Upper lobe of left lung (tissue), 6 donors: ENCODE data around the gene CYP19A1. TPM values are rescaled to one million over a fixed set of nuclear protein-coding genes. Genes with fewer than 3 reads are reported as not detected.

Experiments used
- ATAC-seq, 2 donors: fragments of 200-7000 bp; cut with Tn5 transposase; one replicate each; pipeline ENCODE4 v1.9.1; 2022; ENCODE audit warnings: mild to moderate bottlenecking in 2 of 2, moderate library complexity in 2 of 2; ENCODE audit not compliant: low FRiP score in 2 of 2
- DNase-seq, 2 donors: peaks; one replicate each; pipeline ENCODE4 v3.0.0-alpha.2; 2019 to 2020
- H3K27ac ChIP-seq, 4 donors: fragments of 200-600 bp; sonication (generic); one replicate each; pipeline ENCODE4 v1.5.1; 2016 to 2019
- H3K27me3 ChIP-seq, 4 donors: fragments of 200-600 bp; sonication (generic); one replicate each; pipeline ENCODE4 v1.5.1; 2017 to 2019
- H3K36me3 ChIP-seq, 4 donors: fragments of 200-600 bp; sonication (generic); one replicate each; pipeline ENCODE4 v1.5.1; 2016 to 2019
- H3K4me1 ChIP-seq, 4 donors: fragments of 200-600 bp; sonication (generic); one replicate each; pipeline ENCODE4 v1.5.1; 2018 to 2019
- H3K4me3 ChIP-seq, 4 donors: fragments of 200-600 bp; sonication (generic); one replicate each; pipeline ENCODE4 v1.5.1; 2017 to 2019; ENCODE audit warnings: mild to moderate bottlenecking in 2 of 4, moderate library complexity in 1 of 4
- H3K9me3 ChIP-seq, 4 donors: fragments of 200-600 bp; sonication (generic); one replicate each; pipeline ENCODE4 v1.5.1; 2018 to 2019
- CTCF ChIP-seq, 6 experiments: fragments of 450-650 bp in 4 of 6; fragments of 200-600 bp in 2 of 6; sonication (generic) in 2 of 6; IDR thresholded peaks; one replicate each; pipeline ENCODE4 v1.5.1; 2016 to 2019; ENCODE audit warnings: antibody characterized with exemption in 6 of 6
- EP300 ChIP-seq, 4 donors: sonication (generic); formaldehyde crosslinking; IDR thresholded peaks; one replicate each; pipeline ENCODE4 v1.5.1; 2017; ENCODE audit warnings: antibody characterized with exemption in 4 of 4, control low read depth in 2 of 4
- POLR2A ChIP-seq, 4 donors: fragments of 450-650 bp; IDR thresholded peaks; one replicate each; pipeline ENCODE4 v1.5.1; 2016 to 2017; ENCODE audit warnings: antibody characterized with exemption in 4 of 4, mild to moderate bottlenecking in 2 of 4
- POLR2AphosphoS5 ChIP-seq, 2 donors: sonication (generic); formaldehyde crosslinking; IDR thresholded peaks; one replicate each; pipeline ENCODE4 v1.5.1; 2017; ENCODE audit warnings: antibody characterized with exemption in 2 of 2
- WGBS, 2 donors: methylation state at CpG; one replicate each; pipeline ENCODE4 v1.1.5; 2017 to 2018; 5-methylcytosine and 5-hydroxymethylcytosine counted together
- total RNA-seq, 6 donors: library from RNA; depleted of rRNA in 4 of 6; stranded (reverse); fragments of >200 nt in 4 of 6; gene quantifications; one replicate each; pipeline versions ENCODE4 v1.1.0 to v1.2.1, GENCODE V29; 2016 to 2021
- donor health status: DM: no; HTN: no; CAD: no; lungs with moderate emphysema.
- donor health status: DM: no; HTN: yes; CAD: no; lungs with severe emphysema.

The CYP19A1 gene
- total RNA-seq, 6 donors from 2014 or later: 0.52 to 8.4 (median 1.0) TPM; not detected in 2

- 43 to 56% methylated on average over 3 of the region's 3 CpGs for WGBS, 2 donors
- Histone ChIP-seq H3K4me3 (no peak overlapping the region), H3K4me1 (peaks cover 5 to 8% (median 6%) of the 10 kb centered on the region in 4 donors), H3K9me3 (no peaks in the 10 kb centered on the region), H3K27me3 (no peaks in the 10 kb centered on the region), H3K36me3 (no peaks in the 10 kb centered on the region), H3K27ac (no peak overlapping the region)
- TF ChIP-seq POLR2AphosphoS5 (IDR thresholded peaks at IDR 0.05) (no peak), CTCF (IDR thresholded peaks at IDR 0.05) (no peak), EP300 (IDR thresholded peaks at IDR 0.05) (no peak), POLR2A (IDR thresholded peaks at IDR 0.05) (no peak)
- DNase-seq: no peak
- ATAC-seq: no peak
These were observed 142.9 kb downstream of the CYP19A1 start for GRCh38 chr15:51195459-51195858.

DNA sequence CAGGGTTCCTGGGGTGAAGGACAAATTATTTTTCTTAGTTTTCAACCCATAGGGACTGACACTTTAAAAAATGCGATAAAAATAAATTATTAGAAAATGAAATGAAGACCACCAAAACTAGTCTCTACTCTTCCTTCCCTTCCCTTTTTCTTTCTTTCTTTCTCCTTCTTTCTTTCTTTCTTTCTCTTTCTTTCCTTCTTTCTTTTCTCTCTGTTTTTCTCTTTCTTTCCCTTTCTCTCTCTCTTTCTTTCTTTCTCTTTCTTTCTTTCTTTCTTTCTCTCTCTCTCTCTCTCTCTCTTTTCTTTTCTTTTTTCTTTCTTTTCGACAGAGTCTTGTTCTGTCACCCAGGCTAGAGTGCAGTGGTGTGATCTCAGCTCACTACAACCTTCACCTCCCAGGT is 144.4 kb downstream of the CYP19A1 start:
- peaks cover 5 to 13% (median 8%) of the 10 kb centered on the region in 4 donors for H3K4me1 ChIP-seq
- DNase-seq (no peak), ATAC-seq (no peak)
- no peaks in the 10 kb centered on the region for H3K9me3 ChIP-seq
- no peaks in the 10 kb centered on the region for H3K36me3 ChIP-seq
- TF ChIP-seq POLR2AphosphoS5 (IDR thresholded peaks at IDR 0.05) (no peak), CTCF (IDR thresholded peaks at IDR 0.05) (no peak), POLR2A (IDR thresholded peaks at IDR 0.05) (no peak), EP300 (IDR thresholded peaks at IDR 0.05) (no peak)
- H3K4me3 ChIP-seq: no peak overlapping the region
- H3K27ac ChIP-seq: no peak overlapping the region
- H3K27me3 ChIP-seq: no peaks in the 10 kb centered on the region
- WGBS, 2 donors: 46 to 85% methylated on average over 2 of the region's 2 CpGs

DNA sequence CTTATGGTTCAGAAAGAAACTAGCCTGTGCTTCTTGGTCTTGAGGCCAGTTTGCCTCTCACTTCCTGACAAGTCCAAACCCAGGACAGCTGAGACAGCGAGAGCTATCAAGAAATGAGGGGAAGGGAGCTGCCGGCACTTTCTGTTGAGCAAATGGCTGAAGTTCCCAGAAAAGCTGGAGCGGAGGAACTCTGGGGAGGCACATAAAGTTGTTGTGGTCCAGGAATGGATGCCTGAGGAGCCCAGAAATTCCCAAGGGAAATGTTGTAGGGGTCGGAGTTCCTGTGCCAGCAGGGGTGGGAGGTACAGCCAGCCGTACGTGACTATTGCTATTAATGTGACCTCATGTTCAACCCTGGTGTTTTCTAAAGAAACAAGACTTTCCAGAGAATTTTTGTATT is 144.9 kb downstream of the CYP19A1 start:
- Histone ChIP-seq H3K4me3 (no peak overlapping the region), H3K36me3 (no peaks in the 10 kb centered on the region), H3K4me1 (peaks cover 5 to 13% (median 8%) of the 10 kb centered on the region in 4 donors), H3K9me3 (no peaks in the 10 kb centered on the region), H3K27ac (no peak overlapping the region), H3K27me3 (no peaks in the 10 kb centered on the region)
- DNase-seq: no peak
- TF ChIP-seq POLR2AphosphoS5 (IDR thresholded peaks at IDR 0.05) (no peak), CTCF (IDR thresholded peaks at IDR 0.05) (no peak), EP300 (IDR thresholded peaks at IDR 0.05) (no peak), POLR2A (IDR thresholded peaks at IDR 0.05) (no peak)
- no peak for ATAC-seq
- 67 to 70% methylated on average over 6 of the region's 6 CpGs for WGBS, 2 donors

DNA sequence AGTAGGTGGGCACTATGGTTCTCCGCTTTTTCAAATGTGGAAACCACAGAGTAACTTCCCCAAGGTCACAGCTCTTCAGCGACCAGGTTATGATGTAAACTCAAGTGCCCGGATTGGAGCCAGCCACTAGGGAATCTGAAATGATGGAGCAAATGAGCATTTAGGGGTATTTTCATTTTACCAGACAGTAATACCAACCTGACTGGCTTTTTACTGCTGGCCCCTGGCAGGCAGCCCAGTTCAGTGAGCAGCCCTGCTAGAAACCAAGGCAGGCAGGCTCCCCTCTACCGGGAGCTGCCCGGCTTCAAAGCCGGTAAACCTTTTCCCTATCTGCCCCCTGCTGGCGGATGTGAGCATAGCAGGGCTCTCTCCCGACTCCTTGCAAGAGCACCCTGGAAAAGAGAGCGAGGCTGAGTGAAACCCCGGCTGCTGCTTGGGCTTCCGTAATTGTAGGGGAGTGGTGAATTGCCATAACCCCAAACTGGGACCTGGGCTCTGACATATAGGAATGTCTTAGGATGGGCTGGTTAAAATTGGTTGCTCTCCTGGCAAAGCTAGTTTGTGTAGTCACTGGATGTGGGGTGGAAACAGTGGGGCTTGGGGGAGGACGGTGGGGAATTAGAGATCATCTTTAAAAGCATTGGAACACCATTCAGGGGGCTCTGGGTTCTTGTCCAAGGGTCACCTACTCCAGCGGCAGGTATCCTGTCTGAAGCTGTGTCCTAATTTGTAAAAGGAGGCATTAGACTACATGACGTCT is 145.7 kb downstream of the CYP19A1 start:
- Histone ChIP-seq H3K9me3 (no peaks in the 10 kb centered on the region), H3K27me3 (no peaks in the 10 kb centered on the region)
- WGBS, 2 donors: 27 to 50% methylated on average over 9 to 14 of the region's 14 CpGs

More for the DNA sequence above, 145.7 kb downstream of the CYP19A1 start:
- ATAC-seq (peak; percentile 85 to 94), DNase-seq (peak in 1 of 2 donors; percentile 83)
- TF ChIP-seq CTCF (IDR thresholded peaks at IDR 0.05): peak; percentile 75 to 95 (median 84)
- TF ChIP-seq POLR2AphosphoS5 (IDR thresholded peaks at IDR 0.05): no peak
- no peak for TF ChIP-seq POLR2A (IDR thresholded peaks at IDR 0.05)
- TF ChIP-seq EP300 (IDR thresholded peaks at IDR 0.05): no peak
- H3K27ac ChIP-seq: no peak overlapping the region
- no peaks in the 10 kb centered on the region for H3K36me3 ChIP-seq
- H3K4me3 ChIP-seq: no peak overlapping the region
- peaks cover 5 to 13% (median 8%) of the 10 kb centered on the region in 4 donors for H3K4me1 ChIP-seq
